Activated T-cell treated with anti-CD3 and anti-CD28 coated beads, Interleukin-2, amount 50 U/mL, for 72 hours (primary cell): ENCODE results near the gene ZFYVE27. TPM values are rescaled to one million over a fixed set of nuclear protein-coding genes. Genes with fewer than 3 reads are reported as not detected.

Experiments
- ATAC-seq, 2 donors: fragments of 150-1000 bp; cut with Tn5 transposase; replicated peaks in 1 of 2; 2 replicates each; pipeline ENCODE4 v1.10.0; 2021; ENCODE audit warnings: moderate library complexity in 2 of 2, mild to moderate bottlenecking in 1 of 2
- DNase-seq, 2 donors: peaks; one replicate each; pipeline ENCODE4 v3.0.0; 2021 to 2022; ENCODE audit warnings: mixed read lengths in 1 of 2
- H3K27ac Mint-ChIP-seq: one replicate; pipeline ENCODE4 v1.8.0; 2022; ENCODE audit warnings: mild to moderate bottlenecking, moderate library complexity, mixed read lengths
- H3K27me3 Mint-ChIP-seq: one replicate; pipeline ENCODE4 v1.8.0; 2022; ENCODE audit warnings: low read depth, mixed read lengths
- H3K36me3 Mint-ChIP-seq, 2 donors: one replicate each; pipeline ENCODE4 v1.8.0; 2022; ENCODE audit warnings: mixed read lengths in 2 of 2, mild to moderate bottlenecking in 1 of 2; ENCODE audit not compliant: insufficient read depth in 2 of 2
- H3K4me1 Mint-ChIP-seq: one replicate; pipeline ENCODE4 v1.8.0; 2022; ENCODE audit warnings: low read depth, mixed read lengths
- H3K4me3 Mint-ChIP-seq, 2 donors: one replicate each; pipeline ENCODE4 v1.8.0; 2022; ENCODE audit warnings: mild to moderate bottlenecking in 2 of 2, mixed read lengths in 2 of 2, moderate library complexity in 2 of 2
- H3K9me3 Mint-ChIP-seq, 2 donors: one replicate each; pipeline ENCODE4 v1.8.0; 2022; ENCODE audit warnings: mixed read lengths in 2 of 2
- total RNA-seq, 2 donors: library from RNA; stranded (reverse); gene quantifications; one replicate each; pipeline ENCODE4 v1.2.3, GENCODE V29; 2022

ZFYVE27 gene
- total RNA-seq, 2 donors from 2014 or later, result 33.7 to 40.0 TPM

DNA sequence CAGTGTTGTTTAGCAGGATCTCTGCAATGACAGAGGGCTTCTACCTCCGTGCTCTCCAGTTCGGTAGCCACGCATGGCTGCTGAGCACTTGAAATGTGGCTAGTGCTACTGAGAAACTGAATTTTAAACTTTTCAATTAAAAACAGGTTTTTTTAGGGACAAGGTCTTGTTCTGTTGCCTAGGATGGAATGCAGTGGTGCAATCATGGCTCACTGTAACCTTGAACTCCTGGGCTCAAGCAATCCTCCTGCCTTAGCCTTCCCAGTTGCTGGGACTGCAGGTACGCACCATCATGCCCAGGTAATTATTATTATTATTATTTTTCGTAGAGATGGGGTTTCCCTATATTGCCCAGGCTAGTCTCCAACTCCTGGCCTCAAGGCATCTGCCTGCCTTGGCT is 48.3 kb downstream of the ZFYVE27 start:
- DNase-seq, result no peak
- Mint-ChIP-seq H3K4me1 (peaks cover 25% of the 10 kb centered on the region), H3K36me3 (no peaks in the 10 kb centered on the region), H3K4me3 (no peak overlapping the region), H3K9me3 (no peaks in the 10 kb centered on the region), H3K27me3 (no peaks in the 10 kb centered on the region), H3K27ac (no peak overlapping the region)
- ATAC-seq, result no peak

DNA sequence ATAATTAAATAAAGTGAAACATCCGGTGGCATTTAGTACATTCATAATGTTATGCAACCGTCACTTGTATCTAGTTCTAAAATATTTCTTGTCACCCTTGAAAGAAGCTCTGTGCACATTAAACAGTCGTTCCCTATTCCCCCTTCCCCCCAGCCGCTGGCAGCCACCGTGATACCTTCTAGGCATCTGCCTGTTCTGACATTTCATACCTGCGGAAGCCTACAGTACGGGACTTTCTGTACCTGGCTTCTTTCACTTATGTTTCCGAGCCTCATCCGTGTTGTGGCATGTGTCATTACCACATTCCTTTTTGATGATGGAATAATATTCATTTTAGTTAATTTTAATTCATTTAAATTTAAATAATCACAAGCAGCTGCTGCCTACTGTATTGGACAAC is 48.8 kb downstream of the ZFYVE27 start:
- Mint-ChIP-seq H3K36me3 (no peaks in the 10 kb centered on the region), H3K27ac (no peak overlapping the region), H3K9me3 (no peaks in the 10 kb centered on the region), H3K4me1 (peaks cover 20% of the 10 kb centered on the region), H3K4me3 (no peak overlapping the region), H3K27me3 (no peaks in the 10 kb centered on the region)
- DNase-seq (no peak), ATAC-seq (no peak)

DNA sequence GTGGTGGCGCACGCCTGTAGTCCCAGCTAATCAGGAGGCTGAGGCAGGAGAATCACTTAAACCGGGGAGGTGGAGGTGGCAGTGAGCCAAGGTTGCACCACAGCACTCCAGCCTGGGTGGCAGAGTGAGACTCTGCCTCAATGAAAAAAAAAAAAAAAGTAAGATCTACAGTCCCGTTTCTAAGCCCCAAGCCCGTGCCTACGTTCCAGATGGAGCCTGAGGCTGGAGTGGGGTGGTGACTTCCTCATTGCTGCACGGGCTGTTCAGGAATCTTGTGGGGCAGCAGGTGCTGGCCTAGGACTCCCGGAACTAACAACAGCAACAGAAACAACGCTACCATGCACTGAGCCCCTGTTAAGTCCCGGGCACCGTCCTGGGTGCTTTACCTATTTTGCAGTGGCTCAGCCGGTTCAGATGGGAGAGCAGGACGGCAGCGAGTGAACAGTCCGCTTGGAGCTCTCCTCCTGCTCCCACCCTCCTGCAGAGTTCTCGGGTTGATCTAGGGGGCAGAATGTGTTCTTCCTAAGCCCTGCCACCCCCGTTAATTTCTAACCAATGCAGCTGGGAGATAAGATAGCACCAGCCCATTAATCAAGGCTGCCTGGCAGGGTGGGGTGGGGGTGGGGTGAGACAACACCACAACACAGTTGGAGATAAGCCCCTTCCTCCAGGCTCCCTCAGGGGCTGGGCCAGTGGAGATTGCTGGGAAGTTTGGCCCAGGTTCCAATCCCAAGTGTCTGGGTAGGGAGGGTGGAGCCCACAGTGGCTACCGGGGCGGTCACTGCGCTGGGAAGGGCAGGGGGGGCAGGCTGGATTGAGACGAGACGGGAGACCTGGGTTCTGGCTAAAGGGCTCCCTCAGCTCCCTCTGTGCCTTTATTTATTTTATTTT is 51.9 kb downstream of the ZFYVE27 start:
- Mint-ChIP-seq H3K36me3 (no peaks in the 10 kb centered on the region), H3K27ac (no peak overlapping the region), H3K4me3 (no peak overlapping the region), H3K27me3 (no peaks in the 10 kb centered on the region), H3K9me3 (no peaks in the 10 kb centered on the region), H3K4me1 (peaks cover 4% of the 10 kb centered on the region)
- no peak for DNase-seq
- ATAC-seq, result no peak

DNA sequence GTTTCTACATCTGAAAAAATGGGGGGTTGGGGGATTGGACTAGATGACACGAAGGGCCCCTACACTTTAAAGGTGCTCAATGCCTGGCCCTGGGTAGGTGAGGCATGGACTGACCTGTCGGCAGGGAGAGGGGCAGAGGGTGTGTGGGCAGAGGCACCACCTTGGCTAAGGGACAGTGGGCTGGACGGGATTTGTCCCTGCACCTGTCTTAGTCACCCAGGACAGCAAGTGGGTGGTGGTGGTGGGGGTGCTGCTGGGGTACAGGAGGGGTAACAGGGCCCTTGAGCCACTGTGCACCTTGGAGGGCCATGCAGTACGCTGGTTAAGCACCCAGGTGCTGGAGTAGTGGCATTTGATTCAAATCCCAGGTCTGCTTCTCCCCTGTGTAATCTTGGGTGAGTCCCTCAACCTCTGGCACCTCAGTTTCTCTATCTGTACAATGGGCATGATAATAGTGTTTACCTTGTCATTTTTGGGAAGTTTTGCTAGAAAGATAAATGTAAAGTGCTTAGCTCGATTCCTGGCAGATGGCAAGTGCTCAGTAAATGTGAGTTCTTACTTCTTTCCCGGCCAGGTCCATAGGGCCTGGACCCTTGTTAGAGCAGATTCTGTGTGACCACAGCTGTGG is 53.0 kb downstream of the ZFYVE27 start:
- H3K36me3 Mint-ChIP-seq, result no peaks in the 10 kb centered on the region
- no peak overlapping the region for H3K27ac Mint-ChIP-seq
- H3K4me3 Mint-ChIP-seq, result no peak overlapping the region
- ATAC-seq (no peak), DNase-seq (no peak)
- H3K9me3 Mint-ChIP-seq, result no peaks in the 10 kb centered on the region
- no peaks in the 10 kb centered on the region for H3K27me3 Mint-ChIP-seq
- H3K4me1 Mint-ChIP-seq, result peaks cover 4% of the 10 kb centered on the region

DNA sequence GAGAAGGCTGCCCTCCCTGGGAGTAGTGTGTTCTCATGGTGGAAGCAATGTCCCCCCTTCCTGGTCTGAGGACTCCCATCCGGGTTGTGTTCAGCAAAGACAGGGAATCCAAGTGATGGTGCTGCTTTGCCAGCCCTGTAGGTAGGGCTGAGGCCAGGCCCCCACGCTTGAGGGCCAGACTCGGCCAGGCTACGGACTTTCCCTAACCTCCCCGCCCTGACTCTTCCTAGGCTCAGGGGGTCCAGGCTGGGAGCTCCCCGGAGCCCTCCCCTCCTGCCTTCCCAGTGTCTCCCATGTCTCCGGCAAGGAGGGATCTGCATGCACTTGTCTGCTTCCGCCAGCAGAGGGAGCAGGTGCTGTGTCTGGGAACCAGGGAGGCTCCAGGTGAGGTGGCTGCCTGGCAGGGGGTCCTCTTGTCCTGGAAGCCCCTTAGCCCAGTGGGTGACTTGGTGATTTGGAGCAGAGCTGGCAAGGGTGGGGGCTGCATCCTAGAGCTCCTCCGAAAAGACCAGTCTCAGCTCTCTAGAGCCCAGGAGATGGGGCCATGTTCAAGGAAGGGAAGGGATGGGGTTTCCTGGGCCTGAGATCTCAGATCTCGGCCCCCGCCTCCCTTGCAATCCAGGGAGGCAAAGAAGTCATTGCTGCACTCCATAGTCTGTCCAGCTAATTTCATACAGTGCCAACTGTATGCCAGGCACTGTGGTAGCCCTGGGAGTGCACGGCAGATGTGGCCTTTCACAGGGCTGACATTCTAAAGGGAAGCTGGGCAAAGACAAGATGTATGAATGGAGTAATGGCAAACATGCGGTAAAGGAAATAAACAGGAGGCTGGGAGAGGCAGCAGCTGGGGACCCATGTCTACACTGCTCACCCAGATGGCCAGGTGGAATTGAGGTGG is 55.1 kb downstream of the ZFYVE27 start:
- ATAC-seq (peak; percentile 60 to 71), DNase-seq (peak; percentile 66 to 77)
- Mint-ChIP-seq H3K27ac (no peak overlapping the region), H3K27me3 (no peaks in the 10 kb centered on the region), H3K4me1 (peaks cover 17% of the 10 kb centered on the region), H3K9me3 (peaks cover 0 to 4% of the 10 kb centered on the region in 2 donors), H3K36me3 (no peaks in the 10 kb centered on the region), H3K4me3 (no peak overlapping the region)

DNA sequence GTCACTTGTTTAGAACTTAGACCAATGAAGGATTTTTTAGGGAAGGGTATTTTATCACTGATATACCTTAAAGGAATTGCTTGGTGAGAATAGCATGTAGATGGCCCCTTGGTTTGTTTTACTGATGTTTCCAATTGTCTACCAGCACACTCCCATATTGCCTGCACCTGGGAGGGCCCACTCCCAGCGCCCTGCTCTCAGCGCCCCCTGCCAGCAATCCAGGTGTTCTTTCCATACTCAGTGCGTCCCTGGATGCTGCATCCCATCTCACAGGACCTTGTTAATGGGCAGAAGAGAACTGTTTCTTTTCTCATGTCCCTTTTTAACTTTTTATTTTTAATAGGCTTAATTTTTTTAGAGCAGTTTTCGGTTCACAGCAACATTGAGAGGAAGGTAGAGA is 59.0 kb downstream of the ZFYVE27 start:
- H3K27ac Mint-ChIP-seq, result peak overlapping the region; percentile 99
- no peaks in the 10 kb centered on the region for H3K27me3 Mint-ChIP-seq
- no peak for DNase-seq
- peaks cover 25% of the 10 kb centered on the region for H3K4me1 Mint-ChIP-seq
- no peak overlapping the region for H3K4me3 Mint-ChIP-seq
- peaks cover 3 to 8% of the 10 kb centered on the region in 2 donors for H3K36me3 Mint-ChIP-seq
- no peak for ATAC-seq
- H3K9me3 Mint-ChIP-seq, result peaks cover 7 to 10% of the 10 kb centered on the region in 2 donors

DNA sequence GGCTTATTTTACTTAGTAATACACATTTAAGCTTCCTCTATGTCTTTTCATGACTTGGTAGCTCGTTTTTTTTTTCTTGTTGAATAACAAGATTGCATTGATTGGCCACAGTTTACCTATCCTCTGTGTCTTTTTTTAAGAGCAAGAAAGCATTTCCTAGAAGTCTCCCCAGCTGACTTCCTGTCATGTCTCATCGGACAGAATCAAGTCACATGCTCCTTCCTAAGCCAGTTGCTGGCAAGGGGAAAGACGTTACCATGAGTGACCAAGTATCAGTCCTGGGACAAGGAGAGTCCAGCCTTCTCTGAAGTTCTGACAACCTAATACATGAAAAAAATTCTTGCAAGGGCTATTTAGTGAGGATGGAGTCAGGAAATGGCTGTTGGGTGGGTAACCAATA is 59.7 kb downstream of the ZFYVE27 start:
- H3K36me3 Mint-ChIP-seq, result peaks cover 3 to 8% of the 10 kb centered on the region in 2 donors
- DNase-seq, result peak; percentile 25 to 37
- H3K27me3 Mint-ChIP-seq, result no peaks in the 10 kb centered on the region
- H3K27ac Mint-ChIP-seq, result peak overlapping the region; percentile 99
- peaks cover 25% of the 10 kb centered on the region for H3K4me1 Mint-ChIP-seq
- H3K9me3 Mint-ChIP-seq, result peaks cover 7 to 10% of the 10 kb centered on the region in 2 donors
- peak; percentile 73 to 90 for ATAC-seq
- H3K4me3 Mint-ChIP-seq, result peak overlapping the region; percentile 63 to 88

DNA sequence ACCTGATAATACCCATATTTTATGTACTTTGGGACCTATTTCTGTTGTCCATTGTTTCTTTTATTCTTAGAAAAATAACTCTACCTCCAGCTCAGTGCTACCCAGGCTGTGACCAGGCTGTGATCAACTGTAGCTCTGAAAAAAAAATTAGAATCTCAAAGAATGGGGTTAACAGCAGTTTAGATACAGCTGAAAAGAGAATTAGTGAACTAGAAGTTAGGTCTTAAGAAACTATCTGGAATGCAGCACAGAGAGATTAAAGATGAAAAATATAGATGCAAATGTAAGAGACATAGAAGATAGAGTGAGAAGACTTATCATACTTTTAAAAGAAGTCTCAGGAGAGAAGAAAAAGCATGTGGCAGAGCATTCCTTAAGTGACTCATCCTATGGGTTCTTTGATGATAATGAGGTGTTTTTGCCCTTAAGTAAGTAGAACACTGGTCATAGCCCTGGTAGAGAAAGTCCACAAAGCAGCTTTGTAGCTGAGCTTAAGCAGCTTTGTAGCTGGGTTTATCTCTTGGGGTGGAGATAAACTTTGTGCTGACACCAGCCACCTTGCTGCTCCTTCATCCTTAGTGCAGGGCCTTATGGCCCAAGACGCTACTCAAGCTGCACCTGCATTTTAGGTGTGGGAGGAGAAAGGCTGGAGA is 62.2 kb downstream of the ZFYVE27 start:
- ATAC-seq, result no peak
- Mint-ChIP-seq H3K9me3 (peaks cover 7 to 10% of the 10 kb centered on the region in 2 donors), H3K27me3 (no peaks in the 10 kb centered on the region), H3K27ac (no peak overlapping the region), H3K4me3 (no peak overlapping the region), H3K4me1 (peaks cover 20% of the 10 kb centered on the region), H3K36me3 (peaks cover 3 to 8% of the 10 kb centered on the region in 2 donors)
- DNase-seq, result no peak

DNA sequence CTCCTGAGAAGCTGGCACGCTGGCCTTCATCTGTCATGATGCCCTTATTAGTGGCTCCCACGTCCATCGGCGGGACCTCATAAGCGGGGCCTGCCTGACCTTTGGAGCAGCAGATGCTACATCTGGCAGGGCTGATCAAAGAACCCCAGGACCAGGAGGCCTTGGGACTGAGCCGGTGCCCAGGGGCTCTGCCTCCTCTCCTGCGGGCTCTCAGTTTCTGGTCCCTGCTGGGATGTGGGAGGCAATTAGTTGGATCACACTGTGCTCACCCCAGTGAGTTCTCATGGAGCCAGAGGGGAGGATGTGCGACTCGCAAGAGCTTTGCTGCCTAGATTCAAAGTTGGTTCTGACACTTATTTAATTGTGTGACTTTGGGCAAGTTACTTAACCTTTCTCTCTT is 63.5 kb downstream of the ZFYVE27 start:
- Mint-ChIP-seq H3K27me3 (no peaks in the 10 kb centered on the region), H3K36me3 (peaks cover 3 to 8% of the 10 kb centered on the region in 2 donors), H3K4me1 (peaks cover 20% of the 10 kb centered on the region), H3K9me3 (peaks cover 7 to 10% of the 10 kb centered on the region in 2 donors), H3K4me3 (no peak overlapping the region), H3K27ac (no peak overlapping the region)
- ATAC-seq, result no peak
- no peak for DNase-seq

DNA sequence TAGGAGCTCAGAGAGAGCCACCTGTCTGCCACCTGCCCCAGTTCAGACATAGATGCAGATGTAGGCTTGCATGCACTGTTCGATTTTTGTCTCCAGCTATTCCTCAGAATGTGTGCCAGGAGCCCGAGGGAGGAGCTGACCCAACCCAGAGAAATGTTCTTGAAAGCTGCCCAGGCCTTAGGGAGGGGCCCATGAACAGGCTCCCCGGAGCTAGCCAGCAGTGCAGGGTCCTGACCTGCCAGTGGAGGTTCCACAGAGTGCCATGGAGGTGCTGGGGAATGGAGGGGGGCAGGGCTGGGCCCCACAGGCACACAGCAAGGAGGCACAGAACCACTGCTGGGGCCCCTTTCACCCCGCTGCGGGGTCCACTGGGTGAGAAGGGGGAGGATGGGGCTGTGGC is 64.5 kb downstream of the ZFYVE27 start:
- H3K9me3 Mint-ChIP-seq, result peaks cover 7 to 9% of the 10 kb centered on the region in 2 donors
- H3K36me3 Mint-ChIP-seq, result peaks cover 3 to 8% of the 10 kb centered on the region in 2 donors
- DNase-seq (no peak), ATAC-seq (no peak)
- H3K27ac Mint-ChIP-seq, result no peak overlapping the region
- H3K27me3 Mint-ChIP-seq, result no peaks in the 10 kb centered on the region
- H3K4me1 Mint-ChIP-seq, result peaks cover 14% of the 10 kb centered on the region
- no peak overlapping the region for H3K4me3 Mint-ChIP-seq

DNA sequence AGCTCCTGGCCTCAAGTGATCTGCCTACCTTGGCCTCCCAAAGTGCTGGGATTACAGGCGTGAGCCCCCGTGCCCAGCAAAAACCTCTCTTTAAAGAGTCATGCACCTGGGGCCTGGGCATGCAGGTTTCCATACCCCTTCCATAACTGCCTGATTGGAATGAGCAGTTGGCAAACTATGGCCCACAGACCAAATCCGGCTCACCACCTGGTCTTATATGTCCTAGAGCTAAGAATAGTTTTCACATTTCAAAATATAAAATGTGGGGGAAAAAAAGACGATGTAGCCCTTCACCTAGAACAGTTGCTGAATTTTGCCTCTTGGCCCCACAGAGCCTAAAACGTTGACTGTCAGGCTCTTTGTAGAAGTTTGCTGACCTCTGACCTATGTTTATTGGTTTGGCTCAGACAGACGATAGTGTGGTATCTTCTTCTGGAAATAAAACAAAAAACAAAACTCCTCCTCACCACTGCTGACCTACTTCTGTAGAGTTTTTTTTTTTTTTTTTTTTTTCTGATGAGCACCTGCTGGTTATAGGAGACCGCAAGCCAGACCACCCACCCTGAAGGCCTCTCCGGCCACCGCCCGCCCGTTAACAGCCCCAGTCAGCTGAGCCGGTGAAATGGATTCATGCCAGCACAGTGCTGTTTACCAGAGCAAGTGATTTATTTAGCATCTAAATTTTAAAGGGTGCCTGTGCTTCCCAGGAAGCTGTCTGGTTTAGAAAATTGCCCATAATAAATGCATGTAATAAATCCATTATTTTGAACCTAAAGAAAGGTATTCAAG is 68.4 kb downstream of the ZFYVE27 start:
- Mint-ChIP-seq H3K4me3 (no peak overlapping the region), H3K9me3 (no peaks in the 10 kb centered on the region), H3K27me3 (no peaks in the 10 kb centered on the region), H3K36me3 (no peaks in the 10 kb centered on the region), H3K27ac (no peak overlapping the region), H3K4me1 (no peaks in the 10 kb centered on the region)
- ATAC-seq (no peak), DNase-seq (no peak)

DNA sequence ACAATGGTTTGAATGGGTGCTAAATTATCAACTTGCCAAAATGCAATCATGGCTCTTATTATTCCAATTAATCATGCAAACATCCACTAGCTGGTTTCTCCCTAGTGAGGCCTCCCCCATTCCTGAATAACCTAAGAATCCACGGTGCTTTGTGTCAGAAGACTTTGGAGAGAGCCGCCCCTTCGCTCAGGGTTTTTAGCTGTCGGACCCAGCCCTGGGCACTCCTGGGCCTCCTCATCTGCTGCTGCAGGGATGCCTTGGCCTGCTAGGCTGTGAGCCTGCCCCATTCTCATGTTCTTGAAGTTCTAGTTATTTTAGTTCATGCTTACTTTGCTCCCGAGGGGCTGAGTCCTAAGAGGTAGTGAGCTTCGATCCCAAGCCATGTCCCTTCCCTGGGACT is 69.0 kb downstream of the ZFYVE27 start:
- no peaks in the 10 kb centered on the region for H3K9me3 Mint-ChIP-seq
- DNase-seq, result no peak
- no peak overlapping the region for H3K4me3 Mint-ChIP-seq
- no peak for ATAC-seq
- no peaks in the 10 kb centered on the region for H3K4me1 Mint-ChIP-seq
- no peaks in the 10 kb centered on the region for H3K27me3 Mint-ChIP-seq
- H3K27ac Mint-ChIP-seq, result no peak overlapping the region
- no peaks in the 10 kb centered on the region for H3K36me3 Mint-ChIP-seq
